ENCODE data around the gene GSKIP. TPM values are rescaled to one million over a fixed set of nuclear protein-coding genes. Genes with fewer than 3 reads are reported as not detected.

The GSKIP gene
- polyA plus RNA-seq, 1 of the 3 experiments (the other 2 are of a cell fraction), result 13.6 TPM

DNA sequence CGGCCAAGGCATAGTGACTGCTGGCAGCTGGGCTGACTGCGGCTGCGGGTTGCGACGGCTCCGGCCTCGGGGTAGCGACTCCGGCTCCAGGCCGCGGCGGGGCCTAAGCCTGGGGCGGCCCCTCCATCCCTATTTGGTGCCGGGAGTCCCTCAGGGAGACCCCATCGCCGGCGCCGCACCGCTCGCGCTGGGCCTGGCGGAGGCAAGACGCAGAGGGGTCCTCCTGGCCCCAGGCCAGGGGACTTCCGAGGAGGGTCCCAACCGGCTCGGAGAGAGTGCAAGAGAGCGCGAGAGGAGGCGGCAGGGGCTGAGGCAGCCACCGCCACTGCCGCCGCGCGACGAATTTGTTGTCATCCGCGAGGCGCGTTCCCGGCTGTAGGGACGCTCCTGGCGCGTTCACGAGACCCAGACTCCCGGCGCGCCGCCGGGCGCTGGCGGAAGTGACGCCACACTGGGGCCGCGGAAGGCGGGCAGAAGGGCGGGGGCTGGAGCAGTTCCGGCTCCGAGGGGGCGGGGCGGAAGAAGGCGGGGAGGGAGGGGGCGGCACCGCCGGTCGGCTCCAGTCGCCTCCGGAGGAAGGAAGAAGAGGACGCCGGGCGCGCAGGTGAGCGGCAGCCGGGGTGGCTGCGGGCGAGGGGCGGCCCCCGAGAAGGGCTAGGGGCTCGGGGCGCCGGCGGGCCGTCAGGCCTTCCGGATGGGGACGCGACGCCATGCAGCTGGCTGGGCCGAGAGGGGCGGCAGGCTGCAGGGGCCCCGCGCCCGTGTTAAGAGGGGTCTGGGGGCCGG, at the start of gene GSKIP, which contains the start of gene ATG2B (continued):
- TF ChIP-seq EP300 (IDR thresholded peaks at IDR 0.05; ENCODE audit: borderline replicate concordance in 1 of 2, low read depth in 1 of 2, low read length in 1 of 2) (0 out of 4 replicates have a peak, but pooled peaks of 1 of the 2 experiments have one; percentile 16), TCF12 (IDR thresholded peaks at IDR 0.05) (no peak), NFIC (IDR thresholded peaks at IDR 0.05; ENCODE audit: borderline replicate concordance) (peak; percentile 45; the same call in 1 of the 2 replicates), YY1 (IDR thresholded peaks at IDR 0.05; ENCODE audit: low read depth) (no peak), PBX3 (IDR thresholded peaks at IDR 0.05) (no peak), USF1 (IDR thresholded peaks at IDR 0.05; ENCODE audit: borderline replicate concordance, low read depth) (no peak), SIN3A (IDR thresholded peaks at IDR 0.05; ENCODE audit: borderline replicate concordance, low read depth, low read length) (peak; percentile 25; the same call in 1 of the 2 replicates), RFX5 (IDR thresholded peaks at IDR 0.05; ENCODE audit: low read length) (no peak), ELF1 (IDR thresholded peaks at IDR 0.05) (peak; percentile 42; the same call in 1 of the 2 replicates), TEAD4 (IDR thresholded peaks at IDR 0.05; ENCODE audit: borderline replicate concordance, insufficient read depth) (no peak), FOXJ3 (CRISPR knock-in tag; IDR thresholded peaks at IDR 0.05) (no peak), SMC3 (IDR thresholded peaks at IDR 0.05; ENCODE audit: low read depth, low read length) (no peak), FOSL2 (IDR thresholded peaks at IDR 0.05; ENCODE audit: borderline replicate concordance, low read depth) (no peak)

- no peak overlapping the region for H2AFZ ChIP-seq (ENCODE audit: low read depth)
- TF ChIP-seq ELF1 (IDR thresholded peaks at IDR 0.05) (no peak), GATA2 (CRISPR knock-in tag; IDR thresholded peaks at IDR 0.05) (no peak), YY1 (IDR thresholded peaks at IDR 0.05; ENCODE audit: low read depth) (no peak), SIN3A (IDR thresholded peaks at IDR 0.05; ENCODE audit: borderline replicate concordance, low read depth, low read length) (no peak), TAF1 (IDR thresholded peaks at IDR 0.05; ENCODE audit: borderline replicate concordance, low read depth, low read length) (no peak), ZBTB33 (IDR thresholded peaks at IDR 0.05; ENCODE audit: borderline replicate concordance, low read depth) (no peak), MAX (IDR thresholded peaks at IDR 0.05; ENCODE audit: low read depth) (no peak), EZH2phosphoT487 (IDR thresholded peaks at IDR 0.05; ENCODE audit: borderline replicate concordance, low read depth) (no peak), FOSL2 (IDR thresholded peaks at IDR 0.05; ENCODE audit: borderline replicate concordance, low read depth) (no peak), IRF3 (IDR thresholded peaks at IDR 0.05; ENCODE audit: low read depth, low read length) (no peak), FOXJ3 (CRISPR knock-in tag; IDR thresholded peaks at IDR 0.05) (no peak)
- TF ChIP-seq, protein P1, sequence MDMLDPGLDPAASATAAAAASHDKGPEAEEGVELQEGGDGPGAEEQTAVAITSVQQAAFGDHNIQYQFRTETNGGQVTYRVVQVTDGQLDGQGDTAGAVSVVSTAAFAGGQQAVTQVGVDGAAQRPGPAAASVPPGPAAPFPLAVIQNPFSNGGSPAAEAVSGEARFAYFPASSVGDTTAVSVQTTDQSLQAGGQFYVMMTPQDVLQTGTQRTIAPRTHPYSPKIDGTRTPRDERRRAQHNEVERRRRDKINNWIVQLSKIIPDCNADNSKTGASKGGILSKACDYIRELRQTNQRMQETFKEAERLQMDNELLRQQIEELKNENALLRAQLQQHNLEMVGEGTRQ (IDR thresholded peaks at IDR 0.05; ENCODE audit: borderline replicate concordance, low read depth, low read length), result no peak
- H3K4me2 ChIP-seq, result no peak overlapping the region
- no peaks in the 10 kb centered on the region for H4K20me1 ChIP-seq (ENCODE audit: insufficient read depth)
- H3K4me1 ChIP-seq (ENCODE audit: control insufficient read depth in 1 of 2, insufficient read depth in 2 of 2, low read depth in 1 of 2, low read length in 1 of 2), result no peaks in the 10 kb centered on the region
- no peak overlapping the region for H3K4me3 ChIP-seq (ENCODE audit: low read depth in 2 of 2, low read length in 1 of 2)
- WGBS (ENCODE audit: low lambda C conversion rate), result 94% methylated on average over 3 of the region's 3 CpGs
- H3K79me2 ChIP-seq (ENCODE audit: insufficient read depth), result no peaks in the 10 kb centered on the region
- H3K9me3 ChIP-seq, result no peaks in the 10 kb centered on the region
- H3K9me2 ChIP-seq, result no peaks in the 10 kb centered on the region
- no peak overlapping the region for H3K9ac ChIP-seq
- POLR2A ChIA-PET, result no interaction called here
- CTCF ChIA-PET, result interaction anchor here (0.9 to 1.1 kb wide), 5 partner anchors 13 to 215 kb away, joined by 3 to 4 read pairs (median 3); no protein-coding TSS in a partner anchor
- H3K27me3 ChIP-seq (ENCODE audit: insufficient read depth), result no peaks in the 10 kb centered on the region
- no peak for DNase-seq
- H3K27ac ChIP-seq (ENCODE audit: low read depth in 2 of 2, low read length in 1 of 2), result no peak overlapping the region
- no peaks in the 10 kb centered on the region for H3F3A ChIP-seq (replicated peaks; ENCODE audit: insufficient read depth)
- peaks cover 52 to 76% of the 10 kb centered on the region in 2 experiments for H3K36me3 ChIP-seq (replicated peaks in 1 of 2; ENCODE audit: control insufficient read depth in 1 of 2, insufficient read depth in 2 of 2, low read length in 1 of 2)
Measured at GRCh38 chr14:96316087-96316486, 47.2 kb upstream of the GSKIP start.
